ENCODE measurements around the gene SYNJ2BP.
A peak's percentile ranks its signal among the peaks of the same experiment; 100 is the strongest.
"Not testable (repeated sequence)": the region's sequence is repeated elsewhere in the genome, so short reads cannot be mapped to it uniquely, and the experiment has no call there.

SYNJ2BP gene, protein sequence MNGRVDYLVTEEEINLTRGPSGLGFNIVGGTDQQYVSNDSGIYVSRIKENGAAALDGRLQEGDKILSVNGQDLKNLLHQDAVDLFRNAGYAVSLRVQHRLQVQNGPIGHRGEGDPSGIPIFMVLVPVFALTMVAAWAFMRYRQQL

DNA sequence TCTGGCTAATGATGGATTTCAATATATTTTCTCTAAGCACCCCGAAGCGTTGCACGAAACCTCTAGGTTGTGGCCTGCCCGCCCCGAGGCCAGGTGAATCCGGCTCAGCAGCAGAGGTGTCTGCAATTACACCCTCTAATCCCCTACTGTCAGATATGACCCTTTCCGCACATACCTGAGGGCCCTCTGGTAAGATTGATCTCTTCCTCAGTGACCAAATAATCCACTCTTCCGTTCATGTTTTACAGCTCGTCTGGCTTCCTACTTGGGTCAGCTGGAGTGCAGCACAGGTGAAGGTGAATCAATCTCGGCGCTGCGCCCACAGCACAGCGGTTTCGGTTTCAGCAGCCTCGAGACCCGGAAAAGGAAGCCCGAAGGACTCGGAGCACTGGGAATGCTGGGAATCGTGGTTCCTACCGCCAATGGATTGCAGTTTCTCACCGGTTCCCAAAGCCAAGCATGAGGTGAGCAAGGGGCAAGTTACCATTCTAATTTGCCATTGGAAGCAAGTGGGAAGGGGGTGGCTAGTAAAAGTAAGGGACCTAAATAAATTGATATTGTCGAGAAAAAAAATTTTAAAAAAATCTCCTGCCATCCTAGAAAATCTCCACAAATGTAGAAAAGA lies at the start of gene SYNJ2BP:
Gene SYNJ2BP, minus strand, starts transcription at position 366 of the 625 bp plus-strand sequence. Its CDS starts 127 bp downstream, at position 239.
- DNase-seq (ENCODE audit: low read depth), result peak; percentile 27

DNA sequence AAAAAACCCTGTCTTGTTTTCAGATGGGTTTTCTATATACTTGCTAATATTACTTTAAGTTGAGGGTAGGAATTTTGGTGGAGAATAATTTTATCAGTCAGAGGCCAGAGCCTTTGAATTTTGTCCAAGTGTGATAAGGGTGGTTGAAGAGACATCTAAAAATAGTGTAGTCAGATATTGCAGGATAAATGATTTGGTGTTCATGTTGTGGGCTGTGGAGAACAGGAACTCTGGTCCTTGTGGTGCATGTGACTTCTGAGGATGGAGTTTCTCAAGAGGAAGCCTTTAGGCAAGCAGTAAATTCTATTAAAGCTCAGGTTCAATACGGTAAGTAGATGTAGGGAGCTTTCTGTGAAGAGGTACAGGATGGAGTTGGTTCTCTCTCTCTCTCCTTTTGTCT lies 37.8 kb upstream of the SYNJ2BP start:
- no peak for DNase-seq (ENCODE audit: low read depth)

DNA sequence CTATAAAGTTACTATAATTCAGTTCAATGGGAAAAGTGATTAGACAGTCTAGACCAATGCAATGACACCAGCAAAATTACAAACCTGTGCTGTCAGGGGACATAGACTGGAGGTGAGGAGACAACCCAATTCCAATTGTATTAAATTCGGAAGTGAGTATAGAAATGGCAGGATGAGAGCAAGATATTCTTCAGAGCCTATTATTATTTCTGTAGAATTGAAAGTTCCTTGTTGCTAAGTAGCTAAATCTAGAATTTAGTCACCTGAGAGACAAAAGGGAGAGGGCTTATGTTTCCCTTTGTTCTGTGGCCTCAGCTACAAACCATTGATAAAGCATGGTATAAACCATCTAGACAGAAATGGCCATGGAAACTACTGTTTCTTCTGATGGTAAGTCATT lies 35.0 kb upstream of the SYNJ2BP start, which contains the start of gene ADAM21:
Gene ADAM21, plus strand, starts transcription at position 301 of the 400 bp plus-strand sequence. CDS start 5,326 bp downstream, outside the sequence.
- no peak for DNase-seq (ENCODE audit: low read depth)

DNA sequence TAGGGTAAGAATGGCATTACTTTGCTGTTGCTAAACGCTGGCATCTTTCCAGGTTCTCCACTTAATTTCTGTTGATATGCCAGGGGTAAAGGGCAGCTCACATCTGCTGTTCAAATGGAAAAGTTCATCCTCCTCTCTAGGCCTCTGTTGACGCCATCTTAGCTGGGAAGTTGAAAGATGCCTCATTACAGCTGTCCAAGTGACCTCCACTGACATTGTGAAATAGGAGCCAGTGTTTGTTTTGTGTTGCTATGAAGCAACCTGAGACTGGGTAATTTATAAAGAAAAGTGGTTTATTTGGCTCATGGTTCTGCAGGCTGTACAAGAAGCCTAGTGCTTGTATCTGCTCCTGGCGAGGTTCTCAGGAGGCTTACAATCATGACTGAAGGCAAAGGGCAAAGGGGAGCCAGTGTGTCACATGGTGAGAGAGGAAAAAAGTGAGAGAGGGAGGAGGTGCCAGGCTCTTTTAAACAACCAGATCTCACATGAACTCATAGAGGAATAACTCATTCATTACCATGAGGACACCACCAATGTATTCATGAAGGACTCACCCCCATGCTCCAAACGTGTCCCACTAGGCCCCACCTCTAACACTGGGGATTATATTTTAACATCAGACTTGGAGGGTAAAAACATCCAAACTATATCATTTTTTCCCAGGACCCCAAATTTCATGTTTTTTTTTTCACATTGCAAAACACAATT lies 31.9 kb upstream of the SYNJ2BP start:
- DNase-seq (ENCODE audit: low read depth), result no peak

DNA sequence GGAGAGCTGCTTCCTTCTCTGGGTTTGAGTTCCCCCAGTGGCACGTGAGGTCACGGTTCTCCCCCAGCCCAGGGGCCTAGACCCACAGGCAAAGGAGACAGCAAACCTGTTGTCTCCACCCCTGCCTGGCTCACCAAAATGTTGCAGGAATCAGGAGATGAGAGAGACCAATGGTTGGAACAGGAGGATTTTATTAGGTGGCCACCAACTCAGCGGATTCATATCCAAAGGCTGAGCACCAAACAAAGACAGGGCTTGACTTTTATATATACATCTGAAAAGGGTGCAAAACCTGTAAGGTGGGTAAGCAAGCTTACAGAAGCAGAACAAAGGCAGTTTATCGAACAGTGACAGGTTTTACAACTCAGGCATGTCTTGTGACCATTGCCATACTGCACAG lies 25.9 kb upstream of the SYNJ2BP start:
- no peak for DNase-seq (ENCODE audit: low read depth)

DNA sequence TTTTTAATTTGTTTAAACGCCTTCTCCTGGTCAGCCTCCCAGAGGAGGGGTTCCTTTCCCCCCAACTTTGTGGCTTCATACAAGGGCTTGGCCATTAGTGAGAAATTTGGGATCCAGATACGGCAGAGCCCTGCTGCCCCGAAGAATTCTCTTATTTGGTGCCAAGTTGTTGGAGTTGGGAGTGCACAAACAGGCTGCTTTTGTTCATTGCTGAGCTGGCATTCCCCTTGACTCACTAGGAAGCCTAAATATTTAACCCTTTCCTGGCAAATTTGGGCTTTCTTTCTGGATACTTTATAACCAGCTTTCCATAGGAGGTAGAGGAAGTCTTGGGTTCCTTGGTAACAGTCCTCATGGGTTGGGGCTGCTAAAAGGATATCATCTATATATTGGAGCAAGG lies 24.8 kb upstream of the SYNJ2BP start:
- no peak for DNase-seq (ENCODE audit: low read depth)

DNA sequence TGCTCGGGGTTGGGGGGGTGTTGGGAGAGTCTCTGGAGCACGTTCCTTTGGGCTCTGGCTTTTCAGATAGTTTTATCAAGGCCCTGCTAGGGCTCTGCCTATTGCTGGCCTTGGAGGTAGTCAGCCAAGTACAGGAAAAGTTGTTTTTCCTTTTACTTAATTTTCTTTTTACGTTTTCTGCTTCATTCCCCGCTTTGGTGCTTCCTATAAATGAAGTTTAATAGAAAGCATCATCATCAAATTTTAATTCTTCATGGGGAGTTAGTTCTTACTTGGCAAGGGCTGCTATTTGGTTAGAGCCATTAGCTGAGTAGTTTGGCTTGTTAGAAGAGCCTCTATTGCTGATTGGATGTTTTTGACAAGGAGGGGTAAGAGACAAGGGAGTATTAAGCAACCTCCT lies 20.0 kb upstream of the SYNJ2BP start:
- no peak for DNase-seq (ENCODE audit: low read depth)

DNA sequence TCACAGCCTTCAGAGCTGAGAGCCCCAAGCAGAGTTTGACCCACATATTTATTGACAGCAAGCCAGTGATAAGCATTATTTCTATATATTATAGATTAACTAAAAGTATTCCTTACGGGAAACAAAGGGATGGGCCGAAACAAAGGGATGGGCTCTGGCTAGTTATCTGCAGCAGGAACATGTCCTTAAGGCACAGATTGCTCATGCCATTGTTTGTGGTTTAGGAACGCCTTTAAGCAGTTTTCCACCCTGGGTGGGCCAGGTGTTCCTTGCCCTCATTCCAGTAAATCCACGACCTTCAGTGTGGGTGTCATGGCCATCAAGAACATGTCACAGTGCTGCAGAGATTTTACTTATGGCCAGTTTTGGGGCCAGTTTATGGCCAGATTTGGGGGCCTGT lies 9.7 kb upstream of the SYNJ2BP start:
- not testable (repeated sequence) for DNase-seq (ENCODE audit: low read depth)

DNA sequence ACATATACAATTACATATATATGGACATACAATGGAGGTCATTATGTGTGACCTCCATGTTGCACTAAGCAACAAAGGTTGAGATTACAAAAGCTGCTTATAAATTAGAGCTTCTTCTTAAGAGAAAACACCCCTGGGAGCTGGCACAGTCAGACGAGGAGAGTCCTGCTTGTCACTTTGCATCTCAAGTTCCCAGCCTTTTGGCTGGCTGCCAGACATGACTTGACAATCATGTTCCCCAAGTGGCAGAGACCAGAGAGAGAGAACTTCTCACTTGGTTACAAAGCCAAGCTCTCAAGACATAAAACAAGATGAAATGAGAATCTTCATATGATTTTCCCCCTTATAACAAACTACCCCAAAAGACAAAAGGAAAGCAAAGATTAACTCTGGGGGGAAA lies 8.5 kb upstream of the SYNJ2BP start:
- no peak for DNase-seq (ENCODE audit: low read depth)

DNA sequence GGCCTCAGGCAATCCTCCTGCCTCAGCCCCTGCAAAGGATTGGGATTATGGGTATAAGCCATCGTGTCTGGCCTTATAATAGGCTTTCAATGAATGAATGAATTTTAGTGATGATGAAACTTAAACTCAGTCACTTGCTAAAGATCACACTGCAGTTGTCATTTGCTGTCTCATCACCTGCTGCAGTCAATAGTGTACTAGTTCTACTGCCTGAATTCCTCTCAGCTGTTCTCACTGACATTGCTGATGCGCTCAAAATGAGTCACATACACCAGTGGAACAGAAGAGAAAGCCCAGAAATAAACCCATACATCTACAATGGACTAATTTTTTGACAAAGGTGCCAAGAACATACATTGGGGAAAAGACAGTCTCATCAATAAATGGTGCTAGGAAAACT lies 5.6 kb upstream of the SYNJ2BP start:
- DNase-seq (ENCODE audit: low read depth), result no peak

DNA sequence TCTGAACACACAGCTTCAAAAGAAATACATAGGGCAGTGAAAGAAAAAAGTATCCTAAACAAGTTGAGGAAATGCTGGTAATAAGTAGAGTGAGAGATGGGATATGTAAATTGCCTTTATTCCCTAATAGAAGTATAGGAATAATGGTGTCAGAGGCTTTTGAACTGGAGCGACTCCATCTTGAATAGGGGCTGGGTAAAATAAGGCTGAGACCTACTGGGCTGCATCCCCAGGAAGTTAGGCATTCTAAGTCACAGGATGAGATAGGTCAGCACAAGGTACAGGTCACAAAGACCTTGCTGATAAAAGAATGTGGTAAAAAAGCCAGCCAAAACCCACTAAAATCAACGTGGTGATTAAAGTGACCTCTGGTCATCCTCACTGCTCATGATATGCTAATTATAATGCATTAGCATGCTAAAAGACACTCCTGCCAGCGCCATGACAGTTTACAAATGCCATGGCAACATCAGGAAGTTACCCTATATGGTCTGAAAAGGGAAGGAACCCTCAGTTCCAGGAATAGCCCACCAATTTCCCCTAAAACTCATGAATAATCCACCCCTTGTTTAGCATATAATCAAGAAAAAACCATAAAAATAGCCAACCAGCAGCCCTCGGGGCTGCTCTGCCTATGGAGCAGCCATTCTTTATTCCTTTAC lies 2.5 kb upstream of the SYNJ2BP start:
- DNase-seq (ENCODE audit: low read depth), result not testable (repeated sequence)

DNA sequence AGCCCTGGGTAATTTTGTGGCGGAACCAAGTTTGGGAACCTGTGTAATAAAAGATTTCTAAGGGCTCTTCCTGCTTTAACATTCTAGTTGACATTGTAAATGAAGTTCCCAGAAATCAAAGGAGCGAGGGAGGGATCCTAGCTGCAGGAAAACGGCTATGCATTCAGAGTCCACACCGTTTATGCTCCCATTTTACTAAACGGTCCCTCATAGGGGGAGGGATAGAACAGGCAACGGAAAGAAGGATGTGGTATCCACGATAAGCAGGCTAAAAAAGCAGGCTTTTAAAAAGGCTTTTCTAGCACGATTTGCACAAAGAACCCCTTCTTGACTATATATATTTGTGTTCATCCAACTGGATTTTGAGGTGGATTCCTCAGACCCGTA lies 559 bp downstream of the SYNJ2BP start:
- no peak for DNase-seq (ENCODE audit: low read depth)

DNA sequence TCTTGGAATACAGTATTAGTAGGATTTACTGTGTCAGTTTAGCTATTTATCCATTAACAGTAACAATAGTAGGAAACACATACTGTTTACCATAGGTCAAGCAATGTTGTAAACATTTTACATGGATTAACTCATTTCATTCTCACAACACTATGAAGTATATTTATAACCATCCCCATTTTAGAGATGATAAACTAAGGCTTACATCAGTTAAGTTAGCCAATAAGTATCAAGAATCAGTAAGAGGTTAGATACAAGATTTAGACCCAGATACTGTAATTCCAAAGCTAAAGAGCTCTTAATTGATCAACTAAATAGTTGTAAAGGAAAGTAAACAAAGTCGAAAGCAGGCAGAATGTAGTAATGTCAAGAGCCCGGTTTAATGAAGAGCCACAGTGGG lies 1.1 kb downstream of the SYNJ2BP start:
- no peak for DNase-seq (ENCODE audit: low read depth)

DNA sequence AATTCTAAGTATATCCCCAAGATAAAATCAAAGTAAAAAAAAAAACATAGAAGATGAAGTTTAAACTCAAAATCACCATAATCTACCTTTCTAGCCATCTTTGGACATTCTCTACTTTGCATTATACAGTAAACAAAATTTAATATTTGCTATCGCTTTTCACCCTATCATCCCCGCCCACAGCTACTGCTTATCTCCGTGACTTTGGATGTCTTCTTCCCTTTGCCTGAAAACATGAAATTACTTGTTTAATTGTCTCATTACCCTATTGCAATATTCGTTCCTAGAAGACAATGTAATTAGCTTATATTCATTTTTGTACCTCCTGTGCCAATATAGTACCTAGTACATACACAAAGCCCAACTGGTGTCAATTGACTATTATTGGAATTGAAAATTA lies 9.3 kb downstream of the SYNJ2BP start:
- no peak for DNase-seq (ENCODE audit: low read depth)

DNA sequence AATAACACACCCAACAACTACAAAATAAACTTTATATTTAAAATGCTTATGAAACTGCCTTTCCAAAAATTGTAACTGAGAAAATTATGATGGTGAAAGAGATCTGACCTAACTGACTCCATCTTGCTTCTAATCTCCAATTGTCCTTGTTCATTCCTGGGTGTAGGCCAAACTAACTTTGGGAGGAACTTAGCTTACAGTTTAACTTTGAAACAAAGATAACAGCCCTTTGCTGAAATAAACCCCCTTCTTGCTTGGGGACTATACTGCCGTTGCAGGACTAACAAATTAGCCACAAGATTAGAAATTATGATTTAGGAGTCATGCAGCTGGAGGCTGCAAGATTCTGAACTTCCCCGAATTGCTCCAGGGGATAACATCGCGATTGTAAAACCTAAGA lies 10.7 kb downstream of the SYNJ2BP start:
- not testable (repeated sequence) for DNase-seq (ENCODE audit: low read depth)

DNA sequence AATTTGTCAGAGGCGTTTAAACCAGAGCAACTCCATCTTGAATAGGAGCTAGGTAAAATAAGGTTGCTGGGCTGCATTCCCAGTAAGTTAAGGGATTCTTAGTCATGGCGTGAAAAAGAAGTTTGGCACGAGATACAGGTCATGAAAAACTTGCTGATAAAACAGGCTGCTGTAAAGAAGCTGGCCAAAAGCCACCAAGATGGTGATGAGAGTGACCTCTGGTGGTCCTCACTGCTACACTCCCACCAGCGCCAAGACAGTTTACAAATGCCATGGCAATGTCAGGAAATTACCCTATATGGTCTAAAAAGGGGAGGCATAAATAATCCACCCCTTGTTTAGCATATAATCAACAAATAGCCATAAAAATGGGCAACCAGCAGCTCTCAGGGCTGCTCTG lies 13.6 kb downstream of the SYNJ2BP start:
- not testable (repeated sequence) for DNase-seq (ENCODE audit: low read depth)

DNA sequence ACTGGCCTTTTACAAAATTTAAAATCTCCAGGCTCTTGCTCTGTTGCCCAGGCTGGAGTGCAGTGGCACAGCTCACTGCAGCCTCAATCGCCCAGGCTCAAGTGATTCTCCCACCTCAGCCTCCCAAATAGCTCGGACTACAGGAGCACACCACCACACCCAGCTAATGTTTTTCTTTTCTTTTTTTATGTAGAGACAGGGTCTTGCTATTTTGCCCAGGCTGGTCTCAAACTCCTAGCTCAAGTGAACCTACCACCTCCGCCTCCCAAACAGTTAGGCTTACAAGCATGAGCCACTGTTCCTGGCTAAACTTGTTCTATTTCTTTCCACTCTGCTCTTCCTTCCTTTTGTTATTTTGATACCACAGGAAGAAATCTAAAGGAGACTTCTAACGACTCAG lies 15.2 kb downstream of the SYNJ2BP start:
- DNase-seq (ENCODE audit: low read depth), result no peak

DNA sequence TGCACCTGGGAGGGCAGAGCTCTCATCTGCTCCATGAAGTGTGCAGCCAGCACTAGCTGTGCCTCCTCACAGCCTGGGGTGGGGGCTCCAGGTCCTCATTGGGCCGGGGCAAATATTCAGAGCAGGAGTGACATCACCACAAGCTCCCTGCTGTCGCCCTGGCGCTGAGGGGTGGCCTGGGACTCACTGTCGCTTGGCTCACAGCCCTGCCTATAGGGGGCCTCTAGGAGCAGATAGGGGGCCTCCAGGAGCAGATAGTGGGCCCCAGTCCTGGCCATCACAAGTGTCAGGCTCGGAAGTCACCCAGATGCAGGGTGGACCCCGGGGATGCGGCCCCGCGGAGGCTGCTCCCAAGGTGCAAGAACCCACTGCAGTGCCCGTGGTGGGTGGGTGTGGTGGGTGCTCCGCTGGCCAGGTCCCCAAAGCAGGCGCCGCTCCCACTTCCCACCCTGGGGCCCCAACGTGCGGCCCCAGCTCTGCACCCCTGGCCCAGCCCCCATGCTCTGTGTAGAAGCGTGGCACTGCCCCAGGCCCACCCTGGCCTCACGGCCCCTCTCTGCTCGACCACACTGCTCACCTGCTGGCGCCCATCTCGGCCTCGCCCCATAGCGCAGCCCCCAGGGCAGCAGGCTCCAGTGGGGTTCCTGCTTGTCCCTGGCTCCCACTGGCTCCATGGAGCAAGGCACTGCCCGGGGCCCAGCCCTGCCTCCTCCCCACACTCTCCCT lies 18.0 kb downstream of the SYNJ2BP start:
- DNase-seq (ENCODE audit: low read depth), result no peak

DNA sequence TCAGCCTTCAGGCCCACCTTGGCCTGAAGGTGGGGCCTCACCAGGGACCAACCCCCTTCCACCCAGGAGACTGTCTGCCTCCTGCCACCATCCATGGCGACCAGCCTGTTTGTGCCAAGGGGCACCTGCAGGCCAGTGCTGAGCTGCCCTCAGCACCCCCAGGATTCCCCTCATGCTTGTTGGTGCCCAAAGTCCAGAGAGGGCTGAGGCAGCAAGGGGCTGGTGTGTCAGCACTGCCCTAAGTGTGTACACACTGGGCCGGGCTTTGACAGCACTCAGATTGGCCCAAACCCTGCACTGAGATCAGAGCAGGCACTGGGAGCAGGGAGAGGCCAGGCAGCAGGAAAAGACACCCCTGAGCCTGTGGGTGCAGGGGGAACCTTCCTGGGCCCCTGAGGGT lies 18.6 kb downstream of the SYNJ2BP start:
- DNase-seq (ENCODE audit: low read depth), result no peak

DNA sequence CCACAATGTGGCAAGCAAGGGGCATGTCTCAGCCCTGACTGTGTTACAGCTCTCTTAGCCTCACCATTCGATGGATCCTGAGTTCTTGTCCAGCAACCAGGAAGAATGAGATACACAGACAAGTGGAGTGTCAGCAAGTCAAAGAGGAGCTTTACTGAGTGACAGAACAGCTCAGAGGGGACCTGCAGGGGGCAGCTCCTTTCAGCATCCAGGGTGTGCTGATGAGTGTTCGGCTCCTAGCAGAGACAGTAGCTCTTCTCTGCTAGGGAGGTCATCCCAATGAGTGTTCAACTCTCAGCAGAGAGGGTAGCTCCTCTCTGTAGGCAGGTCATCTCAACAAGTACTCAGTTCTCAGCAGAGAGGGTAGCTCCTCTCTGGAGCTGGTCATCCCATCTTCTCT lies 19.1 kb downstream of the SYNJ2BP start:
- no peak for DNase-seq (ENCODE audit: low read depth)

DNA sequence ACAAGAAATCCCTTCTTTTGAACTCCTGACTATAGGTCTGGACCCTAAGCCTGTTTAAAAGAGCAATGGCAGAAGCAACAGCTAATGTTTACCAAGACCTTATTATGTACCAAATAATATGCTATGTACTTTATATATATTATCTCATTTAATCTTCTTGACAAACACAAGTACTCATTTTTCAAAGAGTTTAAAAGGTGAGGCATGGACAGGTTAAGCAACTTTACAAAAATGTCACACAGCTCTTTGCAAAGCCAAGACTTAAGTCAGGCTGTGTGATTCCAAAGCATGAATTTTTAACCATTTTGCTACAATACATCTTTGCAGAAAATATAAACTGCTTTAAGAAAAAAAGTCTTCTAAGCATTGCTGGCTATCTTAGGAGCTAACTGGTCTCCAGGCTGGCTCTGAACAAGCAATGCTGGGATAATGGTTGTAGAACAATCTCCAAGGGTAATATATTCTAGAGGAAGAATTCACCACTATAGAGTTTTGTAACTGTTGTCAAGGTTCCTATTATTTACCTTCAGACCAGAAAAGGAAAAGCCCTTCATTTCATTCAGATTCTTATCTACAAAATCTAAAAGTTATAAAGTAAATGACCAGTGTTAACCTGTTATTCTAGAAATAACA lies 22.1 kb downstream of the SYNJ2BP start:
- DNase-seq (ENCODE audit: low read depth), result no peak

DNA sequence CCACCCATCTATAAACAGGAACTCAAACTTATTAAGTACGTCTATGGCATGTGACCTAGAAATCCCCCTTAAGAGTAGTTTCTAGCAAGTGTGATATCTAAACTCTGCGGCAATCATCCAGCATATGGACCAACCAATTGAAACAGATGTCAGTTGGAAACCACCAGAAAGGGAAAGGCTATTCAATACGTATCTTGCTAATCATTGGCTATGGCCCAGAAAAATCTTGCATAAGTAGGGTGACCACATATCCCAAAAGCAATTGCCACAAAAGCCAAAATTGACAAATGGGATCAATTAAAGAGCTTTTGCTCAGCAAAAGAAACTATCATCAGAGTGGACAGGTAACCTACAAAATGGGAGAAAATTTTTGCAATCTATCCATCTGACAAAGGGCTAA lies 24.2 kb downstream of the SYNJ2BP start:
- no peak for DNase-seq (ENCODE audit: low read depth)

Data from non-pigmented ciliary epithelial cell (primary cell).